Neural cell (in vitro differentiated cells): ENCODE results near the gene KCNIP3.

Experiments
- CTCF ChIP-seq: fragments of 450-650 bp; IDR thresholded peaks from 2 replicates; pipeline ENCODE4 v1.5.1; 2014; ENCODE audit warnings: antibody characterized with exemption, mild to moderate bottlenecking, moderate library complexity; ENCODE audit not compliant: poor library complexity, severe bottlenecking
- EP300 ChIP-seq: fragments of 450-650 bp; conservative IDR thresholded peaks from 2 replicates; pipeline ENCODE4 v1.6.1; 2014; ENCODE audit warnings: antibody characterized with exemption, mild to moderate bottlenecking, moderate library complexity; ENCODE audit not compliant: poor library complexity, severe bottlenecking
- EZH2 ChIP-seq: fragments of 200-600, 300-800 bp; shearing (Covaris generic), sonication (generic); IDR thresholded peaks from 2 replicates; pipeline ENCODE4 v1.6.1; 2014; ENCODE audit warnings: antibody characterized with exemption, low read length, borderline replicate concordance, mild to moderate bottlenecking; ENCODE audit not compliant: insufficient read depth, poor library complexity, severe bottlenecking
- MXI1 ChIP-seq: fragments of 450-650 bp; conservative IDR thresholded peaks from 2 replicates; pipeline ENCODE4 v1.6.1; 2014; ENCODE audit warnings: antibody characterized with exemption, mild to moderate bottlenecking; ENCODE audit not compliant: poor library complexity, severe bottlenecking
- POLR2AphosphoS5 ChIP-seq: IDR thresholded peaks from 2 replicates; pipeline ENCODE4 v1.6.1; 2012
- RAD21 ChIP-seq: fragments of 450-650 bp; conservative IDR thresholded peaks from 2 replicates; pipeline ENCODE4 v1.6.1; 2014; ENCODE audit warnings: antibody characterized with exemption, mild to moderate bottlenecking, moderate library complexity
- SMC3 ChIP-seq: fragments of 450-650 bp; conservative IDR thresholded peaks from 2 replicates; pipeline ENCODE4 v1.6.1; 2014; ENCODE audit warnings: antibody characterized with exemption, mild to moderate bottlenecking, moderate library complexity; ENCODE audit not compliant: poor library complexity
- TAF1 ChIP-seq: IDR thresholded peaks from 2 replicates; pipeline ENCODE4 v1.6.1; 2012; ENCODE audit warnings: low read depth

DNA sequence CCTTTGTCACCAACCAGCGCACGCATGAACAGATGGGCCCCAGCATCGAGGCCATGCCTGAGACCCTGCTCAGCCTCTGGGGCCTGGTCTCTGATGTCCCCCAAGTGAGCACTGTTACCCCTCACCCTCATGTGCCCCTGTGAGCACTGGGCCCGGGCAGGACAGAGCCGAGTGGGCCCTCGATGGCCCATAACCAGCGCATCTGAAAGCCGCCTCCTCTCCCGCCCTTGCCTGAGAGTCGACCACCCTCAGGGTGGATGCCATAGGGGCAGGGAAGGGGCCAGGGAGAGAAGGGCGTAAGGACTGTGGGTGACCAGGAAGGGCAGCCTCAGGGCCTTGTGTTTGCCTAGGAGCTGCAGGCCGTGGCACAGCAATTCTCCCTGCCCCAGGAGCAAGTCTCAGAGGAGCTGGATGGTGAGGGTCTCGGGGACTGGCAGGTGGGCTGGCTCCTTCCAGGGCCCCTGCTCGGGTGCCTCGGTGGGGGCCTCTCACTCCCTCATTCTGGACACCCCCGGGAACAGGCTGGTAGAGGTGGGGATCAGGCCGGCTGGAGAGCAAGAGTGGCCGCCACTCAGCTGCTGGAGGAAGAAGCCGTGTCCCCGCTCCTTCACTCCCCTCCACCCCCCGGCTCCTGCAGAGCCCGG lies 20.8 kb upstream of the KCNIP3 start:
- no peak for TF ChIP-seq CTCF
- TF ChIP-seq EP300, result no peak
- TF ChIP-seq EZH2, result no peak
- no peak for TF ChIP-seq TAF1
- no peak for TF ChIP-seq SMC3
- TF ChIP-seq RAD21, result no peak
- TF ChIP-seq POLR2AphosphoS5, result no peak
- no peak for TF ChIP-seq MXI1
